Limb (tissue), 2 donors: ENCODE data around the gene ARF5.

Experiments used
- DNase-seq, 2 donors: peaks; one replicate each; pipeline ENCODE4 v3.0.0-alpha.2; 2016; ENCODE audit errors: extremely low spot score in 2 of 2

Gene ARF5

DNA sequence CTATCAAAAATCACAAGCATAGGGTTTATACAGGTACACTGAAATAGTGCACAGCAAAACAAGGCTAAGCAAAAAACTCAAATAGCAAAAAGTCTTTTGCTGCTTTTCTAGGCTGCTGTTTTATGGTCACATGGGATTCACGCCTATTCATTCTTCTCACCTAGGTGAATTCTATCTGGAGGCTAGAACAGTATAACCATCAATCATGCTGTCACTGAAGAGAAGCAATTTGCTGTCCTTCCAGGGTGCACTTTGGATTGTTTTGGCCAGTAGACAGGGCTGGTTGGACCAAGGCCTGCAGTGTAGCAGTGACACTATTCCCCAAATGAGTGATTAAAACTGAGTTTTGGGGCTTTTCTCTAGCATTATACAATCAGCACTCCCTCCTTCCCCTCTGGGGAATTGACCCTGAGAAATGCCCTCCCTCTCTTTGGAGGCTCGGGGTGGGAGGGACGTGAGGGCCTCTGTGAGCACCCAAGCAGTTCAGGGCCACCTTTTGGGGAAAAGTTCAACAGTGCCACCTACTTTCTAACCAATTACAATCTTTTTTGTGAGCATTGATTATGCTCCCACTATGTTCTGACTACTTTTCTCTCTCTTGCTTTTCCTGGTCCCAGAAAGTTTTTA, 47.6 kb downstream of the ARF5 start:
- DNase-seq, result no peak

GRCh38 chr7:127638197-127638596, 50.0 kb downstream of the ARF5 start:
- no peak for DNase-seq
